Mucosa of descending colon (tissue), 3 donors: ENCODE measurements around the gene NFATC1. TPM values are rescaled to one million over a fixed set of nuclear protein-coding genes. Genes with fewer than 3 reads are reported as not detected.
"Not testable (repeated sequence)": the region's sequence is repeated elsewhere in the genome, so short reads cannot be mapped to it uniquely, and the experiment has no call there.

Experiments
- ATAC-seq: fragments of 200-7000 bp; cut with Tn5 transposase; one replicate; pipeline ENCODE4 v1.9.1; 2020; ENCODE audit warnings: mild to moderate bottlenecking, moderate library complexity
- DNase-seq, 3 donors: peaks; one replicate each; pipeline ENCODE4 v3.0.0-alpha.2; 2020
- H3K36me3 ChIP-seq: fragments of 200-600 bp; one replicate; pipeline ENCODE4 v1.8.0; 2021; ENCODE audit warnings: low read depth, mild to moderate bottlenecking
- H3K4me1 ChIP-seq: fragments of 200-600 bp; one replicate; pipeline ENCODE4 v1.8.0; 2021; ENCODE audit warnings: low read depth, mild to moderate bottlenecking
- H3K4me3 ChIP-seq: fragments of 200-600 bp; one replicate; pipeline ENCODE4 v1.8.0; 2021; ENCODE audit warnings: mild to moderate bottlenecking
- H3K9me3 ChIP-seq: fragments of 200-600 bp; one replicate; pipeline ENCODE4 v1.8.0; 2021; ENCODE audit warnings: mild to moderate bottlenecking
- intact Hi-C, 2 donors: fragments of 100-400 bp; cut with DNase I in 1 of 2; cut with micrococcal nuclease in 1 of 2; formaldehyde crosslinking; loops; one replicate each; pipeline versions ENCODE4 v1.11.0 to v1.11.1; 2022; cut with DNase I, micrococcal nuclease
- total RNA-seq, 3 donors: library from RNA; stranded (reverse); fragmentation: NEBNext Ultra II Directional in 2 of 3; extraction: Animal tissue kit (Norgen Biotek cat#: 25700) in 2 of 3; gene quantifications; one replicate each; pipeline versions ENCODE4 v1.2.1 to v1.2.4, GENCODE V29; 2021 to 2023
- TF ChIP-seq, protein P1 (sequence below): fragments of 200-600 bp; IDR thresholded peaks from one replicate; pipeline ENCODE4 v1.8.0; 2022; ENCODE audit warnings: antibody characterized with exemption, mild to moderate bottlenecking
- donor health status: DM: no; HTN: no; CAD: no; lungs with moderate emphysema.
- donor health status: DM: no; HTN: no; CAD: no.
- donor health status: DM: no; HTN: yes; CAD: no.

The NFATC1 gene
- total RNA-seq, 3 donors from 2014 or later, result 2.9 to 12.9 (median 4.6) TPM

DNA sequence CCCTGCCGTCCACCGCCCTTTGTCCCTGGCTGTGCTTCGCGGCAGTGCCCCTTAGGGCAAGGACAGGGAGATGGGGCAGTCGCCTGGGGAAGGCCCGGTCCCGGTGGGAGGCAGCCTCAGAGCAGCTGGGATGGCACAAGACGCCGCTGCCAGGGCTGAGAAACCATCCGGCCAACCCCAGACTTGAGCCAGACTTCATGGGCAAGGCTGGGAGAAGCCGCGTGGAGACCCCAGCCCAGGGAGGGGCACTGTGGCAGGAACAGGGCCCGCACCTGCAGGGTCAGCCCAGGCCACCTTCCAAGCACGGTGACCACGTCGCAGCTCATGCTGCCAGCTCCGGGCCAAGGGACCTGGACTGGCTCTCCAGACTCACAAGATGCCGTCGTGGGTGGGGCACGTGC lies 84.0 kb downstream of the NFATC1 start:
- intact Hi-C loops, result no loop called here
- ATAC-seq, result no peak

DNA sequence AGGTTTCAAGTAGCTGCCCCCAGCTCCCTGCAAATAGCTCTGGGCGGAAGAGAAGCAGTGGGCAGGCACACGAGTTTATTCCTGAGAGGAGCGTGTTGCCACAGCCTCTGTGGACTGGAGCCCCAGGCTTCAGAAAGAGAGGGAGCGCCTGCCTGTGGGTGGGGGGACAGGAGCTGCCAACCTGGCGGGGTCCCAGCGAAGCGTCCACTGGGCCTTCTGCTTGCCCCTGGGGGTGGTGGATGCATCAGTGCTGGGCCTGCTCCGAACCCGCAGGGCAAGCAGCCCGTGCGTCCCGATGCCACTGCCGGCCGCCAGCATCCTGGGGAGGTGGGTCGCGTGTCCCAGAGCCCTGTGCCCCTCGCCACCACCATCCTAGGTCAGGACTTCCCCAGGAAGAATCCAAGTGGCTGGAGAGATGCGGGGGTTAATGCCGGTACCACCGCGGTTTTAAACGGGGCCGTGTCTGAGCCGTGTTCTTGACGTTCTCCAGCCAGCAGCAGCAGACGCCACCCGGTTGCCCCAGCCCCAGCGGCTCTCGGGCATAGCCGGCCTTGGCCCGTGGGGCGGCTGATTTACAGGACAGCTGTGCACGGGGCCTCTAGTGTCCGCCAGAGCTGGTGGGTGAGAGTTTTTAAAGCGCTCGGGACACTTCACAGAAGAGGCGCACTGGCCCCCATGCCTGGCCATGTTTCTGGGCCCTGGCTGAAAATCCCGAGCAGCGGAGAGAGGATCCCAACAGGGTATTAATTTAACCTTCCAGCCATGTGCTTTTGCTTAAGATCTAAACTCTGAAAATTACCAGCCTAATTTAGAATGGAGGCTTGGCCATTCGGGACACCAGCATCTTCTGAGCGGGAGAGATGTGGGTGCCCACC lies 84.7 kb downstream of the NFATC1 start:
- Histone ChIP-seq H3K4me1 (no peaks in the 10 kb centered on the region), H3K9me3 (peaks cover under 1% of the 10 kb centered on the region), H3K4me3 (no peak overlapping the region), H3K36me3 (no peaks in the 10 kb centered on the region)
- ATAC-seq (no peak), DNase-seq (peak in 2 of 3 donors; percentile 12 to 37)
- intact Hi-C loops, result no loop called here
- TF ChIP-seq, protein P1, sequence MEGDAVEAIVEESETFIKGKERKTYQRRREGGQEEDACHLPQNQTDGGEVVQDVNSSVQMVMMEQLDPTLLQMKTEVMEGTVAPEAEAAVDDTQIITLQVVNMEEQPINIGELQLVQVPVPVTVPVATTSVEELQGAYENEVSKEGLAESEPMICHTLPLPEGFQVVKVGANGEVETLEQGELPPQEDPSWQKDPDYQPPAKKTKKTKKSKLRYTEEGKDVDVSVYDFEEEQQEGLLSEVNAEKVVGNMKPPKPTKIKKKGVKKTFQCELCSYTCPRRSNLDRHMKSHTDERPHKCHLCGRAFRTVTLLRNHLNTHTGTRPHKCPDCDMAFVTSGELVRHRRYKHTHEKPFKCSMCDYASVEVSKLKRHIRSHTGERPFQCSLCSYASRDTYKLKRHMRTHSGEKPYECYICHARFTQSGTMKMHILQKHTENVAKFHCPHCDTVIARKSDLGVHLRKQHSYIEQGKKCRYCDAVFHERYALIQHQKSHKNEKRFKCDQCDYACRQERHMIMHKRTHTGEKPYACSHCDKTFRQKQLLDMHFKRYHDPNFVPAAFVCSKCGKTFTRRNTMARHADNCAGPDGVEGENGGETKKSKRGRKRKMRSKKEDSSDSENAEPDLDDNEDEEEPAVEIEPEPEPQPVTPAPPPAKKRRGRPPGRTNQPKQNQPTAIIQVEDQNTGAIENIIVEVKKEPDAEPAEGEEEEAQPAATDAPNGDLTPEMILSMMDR, result no peak

More for the DNA sequence above, 84.0 kb downstream of the NFATC1 start:
- peak in 1 of 3 donors; percentile 45 for DNase-seq
- peaks cover 3% of the 10 kb centered on the region for H3K9me3 ChIP-seq
- no peak overlapping the region for H3K4me3 ChIP-seq
- H3K4me1 ChIP-seq, result no peaks in the 10 kb centered on the region
- TF ChIP-seq, protein P1, result no peak
- H3K36me3 ChIP-seq, result no peaks in the 10 kb centered on the region

DNA sequence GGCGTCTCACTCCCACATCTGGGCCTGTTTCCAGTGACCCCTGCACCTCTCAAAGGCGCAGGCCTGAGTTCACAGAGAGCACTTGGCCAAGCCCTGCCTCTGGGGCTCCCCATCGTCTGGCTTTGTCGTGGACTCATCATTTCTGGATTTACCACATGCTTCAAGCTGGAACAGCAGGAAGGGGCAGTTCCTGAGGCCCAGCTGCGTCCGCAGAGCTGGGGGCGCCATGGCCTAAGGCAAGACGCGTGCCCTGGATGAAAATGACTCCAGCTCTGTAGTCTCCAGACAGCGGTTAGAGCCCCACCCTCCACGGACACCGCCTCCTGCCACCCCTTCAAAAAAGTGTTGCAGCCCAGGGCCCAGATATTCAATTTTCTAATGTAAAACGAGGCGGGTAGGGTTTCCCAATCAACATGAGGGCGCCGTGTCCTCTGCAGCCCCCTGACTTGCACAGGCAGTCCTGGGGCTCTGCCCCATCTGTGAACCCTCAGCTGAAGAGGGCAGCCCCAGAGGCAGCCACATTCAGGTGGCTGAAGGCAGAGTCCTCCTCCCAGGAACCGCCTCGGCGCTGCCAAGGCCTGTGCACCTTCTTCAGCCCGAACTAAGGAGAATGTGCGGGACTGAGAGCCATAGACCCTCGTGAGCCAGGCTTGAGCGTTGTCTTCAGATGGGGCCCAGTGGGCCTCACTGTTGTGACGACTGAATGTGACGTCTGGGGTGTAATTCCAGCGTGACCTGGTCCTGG lies 85.5 kb downstream of the NFATC1 start:
- peak in 1 of 3 donors; percentile 34 for DNase-seq
- intact Hi-C loops, result no loop called here
- H3K4me1 ChIP-seq, result no peaks in the 10 kb centered on the region
- no peak for ATAC-seq
- TF ChIP-seq, protein P1, result no peak
- H3K36me3 ChIP-seq, result no peaks in the 10 kb centered on the region
- H3K9me3 ChIP-seq, result no peaks in the 10 kb centered on the region
- no peak overlapping the region for H3K4me3 ChIP-seq

DNA sequence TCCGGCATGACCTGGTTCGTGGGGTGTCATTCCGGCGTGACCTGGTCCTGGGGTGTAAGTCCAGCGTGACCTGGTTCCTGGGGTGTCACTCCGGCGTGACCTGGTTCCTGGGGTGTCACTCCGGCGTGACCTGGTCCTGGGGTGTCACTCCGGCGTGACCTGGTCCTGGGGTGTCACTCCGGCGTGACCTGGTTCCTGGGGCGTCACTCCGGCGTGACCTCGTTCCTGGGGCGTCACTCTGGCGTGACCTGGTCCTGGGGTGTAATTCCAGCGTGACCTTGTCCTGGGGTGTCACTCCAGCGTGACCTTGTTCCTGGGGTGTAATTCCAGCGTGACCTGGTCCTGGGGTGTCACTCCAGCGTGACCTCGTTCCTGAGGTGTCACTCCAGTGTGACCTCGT lies 87.7 kb downstream of the NFATC1 start:
- intact Hi-C loops, H3K36me3 ChIP-seq, H3K9me3 ChIP-seq, H3K4me1 ChIP-seq, H3K4me3 ChIP-seq, ATAC-seq: not testable (repeated sequence)
- DNase-seq, result peak in 1 of 3 donors; percentile 27

DNA sequence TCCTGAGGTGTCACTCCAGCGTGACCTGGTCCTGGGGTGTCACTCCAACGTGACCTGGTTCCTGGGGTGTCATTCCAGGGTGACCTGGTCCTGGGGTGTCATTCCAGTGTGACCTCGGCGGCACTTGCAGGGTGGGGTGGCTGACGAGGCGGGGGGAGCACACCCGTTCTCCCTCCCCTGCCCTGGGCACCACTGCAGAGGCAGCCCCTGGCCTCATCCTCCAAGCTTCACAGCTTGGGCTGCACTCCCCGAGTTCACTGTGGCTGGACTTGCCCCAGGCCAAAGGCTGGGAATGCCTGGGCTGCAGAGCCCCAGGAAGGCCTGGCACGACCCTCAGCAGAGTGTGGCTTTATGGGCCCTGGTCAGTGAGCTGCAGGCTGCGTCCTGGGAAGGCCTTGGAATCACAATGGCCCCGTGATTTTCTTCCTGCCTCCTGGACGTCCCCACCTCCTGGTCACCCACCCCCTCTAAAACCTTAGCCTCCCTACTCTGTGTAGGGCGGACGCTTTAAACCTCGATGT lies 88.3 kb downstream of the NFATC1 start:
- Histone ChIP-seq H3K4me1 (no peaks in the 10 kb centered on the region), H3K36me3 (no peaks in the 10 kb centered on the region), H3K4me3 (no peak overlapping the region), H3K9me3 (no peaks in the 10 kb centered on the region)
- DNase-seq (peak in 1 of 3 donors; percentile 33), ATAC-seq (no peak)
- TF ChIP-seq, protein P1, result no peak
- intact Hi-C loops, result no loop called here
